Thymus (tissue), 11 donors: Measurements from ENCODE around the gene CHST13. TPM values are rescaled to one million over a fixed set of nuclear protein-coding genes. Genes with fewer than 3 reads are reported as not detected.
A peak's percentile ranks its signal among the peaks of the same experiment; 100 is the strongest.
"Not testable (repeated sequence)": the region's sequence is repeated elsewhere in the genome, so short reads cannot be mapped to it uniquely, and the experiment has no call there.

ENCODE experiments used
- DNase-seq, 9 donors: peaks; one replicate each; pipeline ENCODE4 v3.0.0-alpha.2; 2013; ENCODE audit warnings: low spot score in 9 of 9, low read depth in 6 of 9, missing footprints in 1 of 9
- H3K27ac ChIP-seq, 2 donors: one replicate each; pipeline ENCODE4 v1.5.1; 2013; ENCODE audit warnings: control low read depth in 1 of 2, low read depth in 1 of 2, low read length in 1 of 2, mild to moderate bottlenecking in 1 of 2, moderate library complexity in 1 of 2
- H3K27me3 ChIP-seq, 2 donors: one replicate each; pipeline ENCODE4 v1.5.1; 2013; ENCODE audit warnings: low read length in 1 of 2; ENCODE audit not compliant: control insufficient read depth in 2 of 2, insufficient read depth in 1 of 2
- H3K36me3 ChIP-seq, 2 donors: one replicate each; pipeline ENCODE4 v1.5.1; 2013; ENCODE audit warnings: low read length in 1 of 2, mild to moderate bottlenecking in 1 of 2, moderate library complexity in 1 of 2; ENCODE audit not compliant: control insufficient read depth in 2 of 2, insufficient read depth in 2 of 2
- H3K4me1 ChIP-seq, 2 donors: one replicate each; pipeline ENCODE4 v1.5.1; 2013; ENCODE audit warnings: low read length in 2 of 2; ENCODE audit not compliant: control insufficient read depth in 2 of 2, insufficient read depth in 2 of 2
- H3K4me3 ChIP-seq, 2 donors: one replicate each; pipeline ENCODE4 v1.5.1; 2013; ENCODE audit warnings: low read length in 2 of 2, control low read depth in 1 of 2, mild to moderate bottlenecking in 1 of 2
- H3K9me3 ChIP-seq, 2 donors: one replicate each; pipeline ENCODE4 v1.5.1; 2013; ENCODE audit warnings: low read length in 1 of 2, mild to moderate bottlenecking in 1 of 2; ENCODE audit not compliant: control insufficient read depth in 2 of 2, insufficient read depth in 1 of 2
- WGBS: extraction: QIAGEN DNeasy Blood & Tissue Kit; methylation state at CpG from one replicate; pipeline ENCODE4 v1.1.7; 2013; 5-methylcytosine and 5-hydroxymethylcytosine counted together
- polyA plus RNA-seq: library from polyadenylated mRNA; stranded (reverse); fragments of 200-250 nt; gene quantifications from one replicate; pipeline ENCODE4 v1.2.3, GENCODE V29; 2013
- total RNA-seq: library from RNA; stranded (reverse); fragments of 120-200 nt; gene quantifications from one replicate; pipeline ENCODE4 v1.2.4, GENCODE V29; 2013
- donor health status: healthy.

The CHST13 gene
- total and polyA plus RNA-seq, 2 donors, result 0.38 to 0.39 TPM

DNA sequence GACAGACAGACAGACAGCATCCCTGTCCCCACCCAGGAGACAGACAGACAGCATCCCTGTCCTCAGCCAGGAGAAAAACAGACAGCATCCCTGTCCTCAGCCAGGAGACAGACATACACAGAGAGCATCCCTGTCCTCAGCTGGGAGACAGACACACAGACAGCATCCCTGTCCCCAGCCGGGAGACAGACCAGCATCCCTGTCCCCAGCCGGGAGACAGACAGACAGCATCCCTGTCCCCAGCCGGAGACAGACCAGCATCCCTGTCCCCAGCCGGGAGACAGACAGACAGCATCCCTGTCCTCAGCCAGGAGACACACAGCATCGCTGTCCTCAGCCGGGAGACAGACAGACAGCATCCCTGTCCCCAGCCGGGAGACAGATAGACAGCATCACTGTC, 10.8 kb downstream of the CHST13 start:
- WGBS, result 96% methylated on average over 7 of the region's 7 CpGs
- not testable (repeated sequence) for H3K36me3 ChIP-seq, DNase-seq, H3K27ac ChIP-seq, H3K27me3 ChIP-seq, H3K9me3 ChIP-seq, H3K4me3 ChIP-seq
- peaks cover 7 to 14% of the 10 kb centered on the region in 2 donors for H3K4me1 ChIP-seq

DNA sequence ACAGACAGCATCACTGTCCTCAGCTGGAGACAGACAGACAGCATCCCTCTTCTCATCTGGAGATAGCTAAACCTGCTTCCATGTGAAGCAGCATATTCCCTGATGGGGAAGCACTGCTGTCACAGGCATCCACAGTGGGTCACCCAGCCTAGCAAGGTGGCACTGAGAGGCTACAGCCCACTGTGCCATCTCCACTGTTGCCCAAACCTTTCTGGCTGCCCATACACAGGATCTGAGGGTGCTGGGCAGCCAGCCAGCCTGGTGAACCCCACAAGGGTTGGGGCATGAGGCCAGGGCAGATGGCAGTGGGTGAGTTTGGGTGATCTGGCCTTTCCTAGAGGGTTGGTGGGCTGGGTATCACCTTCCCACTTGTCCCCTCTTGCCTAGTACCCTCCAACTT, 11.7 kb downstream of the CHST13 start:
- no peaks in the 10 kb centered on the region for H3K27me3 ChIP-seq
- H3K9me3 ChIP-seq, result peaks cover 0 to 2% of the 10 kb centered on the region in 2 donors
- no peaks in the 10 kb centered on the region for H3K36me3 ChIP-seq
- DNase-seq, result no peak
- H3K4me3 ChIP-seq, result no peak overlapping the region
- H3K27ac ChIP-seq, result no peak overlapping the region
- peaks cover 0 to 11% of the 10 kb centered on the region in 2 donors for H3K4me1 ChIP-seq

DNA sequence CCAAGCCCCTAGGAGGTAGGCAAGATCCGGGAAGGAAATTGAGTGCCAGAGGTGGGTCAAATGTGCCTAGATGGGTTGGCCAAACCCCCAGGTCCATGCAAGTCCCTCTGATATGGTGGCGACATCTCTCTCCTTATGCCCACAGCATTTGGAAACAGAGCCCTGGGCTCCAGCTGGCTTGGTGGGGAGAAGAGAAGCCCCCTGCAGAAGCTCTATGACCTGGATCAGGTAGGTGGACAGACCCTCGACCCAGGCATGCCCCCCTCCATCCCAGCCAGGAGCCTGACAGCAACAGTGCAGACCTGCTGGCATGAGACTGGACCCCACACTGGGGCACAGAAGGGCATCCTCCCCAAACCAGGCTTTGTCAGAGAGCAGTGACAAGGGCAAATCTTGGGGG, 12.2 kb downstream of the CHST13 start:
- no peak overlapping the region for H3K27ac ChIP-seq
- no peaks in the 10 kb centered on the region for H3K36me3 ChIP-seq
- no peak overlapping the region for H3K4me3 ChIP-seq
- DNase-seq, result no peak
- H3K27me3 ChIP-seq, result no peaks in the 10 kb centered on the region
- peaks cover 0 to 2% of the 10 kb centered on the region in 2 donors for H3K9me3 ChIP-seq
- H3K4me1 ChIP-seq, result peaks cover 4 to 11% of the 10 kb centered on the region in 2 donors
- 95% methylated on average over 3 of the region's 3 CpGs for WGBS

DNA sequence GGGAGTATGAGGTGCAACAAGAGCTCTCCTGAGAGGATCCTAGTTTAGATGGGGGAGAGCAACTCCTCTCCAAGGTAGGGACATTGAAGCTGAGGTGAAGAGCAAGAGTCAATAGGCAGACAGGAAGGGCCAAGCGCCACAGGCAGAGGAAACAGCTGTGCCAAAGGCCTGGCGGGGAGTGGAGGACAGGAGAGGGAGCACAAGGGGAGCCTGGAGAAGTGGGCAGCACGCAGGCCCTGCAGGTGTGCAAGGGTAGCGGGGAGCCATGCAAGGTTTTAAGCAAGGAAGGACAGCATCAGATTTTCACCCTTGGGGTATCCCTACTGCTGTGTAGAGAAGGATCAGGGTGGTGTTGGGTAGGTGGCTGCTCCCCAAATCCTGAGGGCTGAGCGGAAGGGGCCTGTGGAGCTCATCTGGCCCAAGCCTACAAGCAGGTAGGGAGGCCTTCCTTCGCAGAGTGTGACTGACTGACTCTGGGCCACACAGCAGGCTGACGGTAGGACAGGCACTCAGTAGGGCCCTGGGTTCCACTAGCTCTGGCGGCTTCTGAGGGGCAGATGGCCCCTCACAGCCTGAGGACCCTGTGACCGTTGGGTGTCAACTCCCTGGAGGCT, 13.3 kb downstream of the CHST13 start:
- Histone ChIP-seq H3K27me3 (no peaks in the 10 kb centered on the region), H3K36me3 (no peaks in the 10 kb centered on the region), H3K9me3 (peaks cover 0 to 2% of the 10 kb centered on the region in 2 donors), H3K27ac (no peak overlapping the region), H3K4me3 (no peak overlapping the region), H3K4me1 (peaks cover 4 to 15% of the 10 kb centered on the region in 2 donors)
- no peak for DNase-seq
- WGBS, result 81% methylated on average over 9 of the region's 9 CpGs

DNA sequence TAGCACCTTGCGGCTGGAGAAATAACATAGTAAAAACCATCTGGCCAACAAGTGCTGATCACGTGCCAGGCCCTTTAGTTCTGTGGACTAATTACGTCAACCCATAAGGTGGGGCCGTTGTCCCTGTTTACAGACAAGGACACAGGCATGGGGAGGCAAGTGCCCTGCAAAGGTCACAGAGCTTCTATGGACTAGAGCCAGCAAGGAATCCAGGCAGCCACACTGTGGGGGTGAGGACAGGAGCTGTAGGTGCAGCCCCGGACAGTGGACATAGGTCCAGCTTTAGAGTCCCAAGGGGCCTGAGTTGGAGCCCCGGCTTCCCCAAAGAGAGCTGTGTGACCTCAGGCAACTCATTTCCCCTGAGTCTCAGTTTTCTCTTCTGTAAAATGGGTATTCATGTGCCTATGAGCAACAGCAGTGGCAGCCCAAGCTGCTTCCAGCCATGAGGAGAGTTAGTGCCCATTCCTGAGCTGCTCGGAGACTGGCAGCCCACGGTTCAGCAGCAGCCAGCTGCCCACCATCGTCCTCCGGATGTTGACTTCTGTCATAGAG, 13.9 kb downstream of the CHST13 start:
- WGBS, result 96% methylated on average over 10 of the region's 10 CpGs
- peaks cover 0 to 6% of the 10 kb centered on the region in 2 donors for H3K9me3 ChIP-seq
- H3K36me3 ChIP-seq, result no peaks in the 10 kb centered on the region
- H3K27me3 ChIP-seq, result no peaks in the 10 kb centered on the region
- H3K27ac ChIP-seq, result no peak overlapping the region
- no peak for DNase-seq
- peaks cover 4 to 15% of the 10 kb centered on the region in 2 donors for H3K4me1 ChIP-seq
- no peak overlapping the region for H3K4me3 ChIP-seq

DNA sequence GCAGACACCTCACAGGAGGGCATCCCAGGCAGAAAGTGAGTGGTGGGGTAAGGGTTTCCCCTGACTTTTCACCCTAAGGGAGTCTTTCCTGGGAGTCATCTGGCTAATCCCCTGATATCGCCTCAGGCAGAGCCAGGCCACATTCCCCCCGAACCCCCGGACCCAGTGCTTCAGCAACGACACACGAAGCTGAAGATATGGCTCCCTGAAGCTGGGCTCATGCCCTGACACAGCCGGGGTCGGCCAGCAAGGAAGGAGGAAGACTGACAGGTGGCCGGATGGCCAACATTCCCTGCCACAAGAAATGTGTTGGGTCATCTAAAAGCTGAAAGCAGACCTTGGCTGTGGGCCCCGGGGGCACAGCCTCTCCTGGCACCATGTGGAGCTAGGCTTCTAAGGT, 14.4 kb downstream of the CHST13 start:
- H3K4me3 ChIP-seq, result no peak overlapping the region
- DNase-seq, result no peak

DNA sequence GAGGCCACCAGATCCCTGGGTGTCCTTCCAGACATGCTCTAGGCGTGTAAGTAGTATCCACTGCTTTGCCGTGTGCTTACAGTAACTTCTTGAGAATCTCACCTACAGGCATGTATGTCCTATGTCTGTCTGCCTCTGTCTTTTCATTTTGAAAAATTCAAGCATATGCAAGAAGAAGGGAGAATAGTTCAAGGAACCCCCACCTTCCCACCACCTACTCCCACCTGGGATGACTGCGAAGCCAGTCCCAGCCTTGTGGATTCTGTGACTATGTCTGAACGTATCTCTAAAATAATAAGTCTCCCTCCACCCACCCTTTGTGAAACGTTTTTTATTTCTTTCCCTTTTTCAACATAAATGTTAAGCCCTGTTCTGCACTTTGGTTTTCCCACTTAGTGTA, 15.0 kb downstream of the CHST13 start:
- Histone ChIP-seq H3K4me3 (no peak overlapping the region), H3K36me3 (no peaks in the 10 kb centered on the region), H3K27me3 (no peaks in the 10 kb centered on the region), H3K9me3 (peaks cover 0 to 6% of the 10 kb centered on the region in 2 donors), H3K4me1 (peaks cover 4 to 15% of the 10 kb centered on the region in 2 donors), H3K27ac (no peak overlapping the region)
- WGBS, result 63% methylated on average over 5 of the region's 5 CpGs
- no peak for DNase-seq

More for the DNA sequence above, 14.4 kb downstream of the CHST13 start:
- Histone ChIP-seq H3K9me3 (peaks cover 0 to 6% of the 10 kb centered on the region in 2 donors), H3K4me1 (peaks cover 4 to 15% of the 10 kb centered on the region in 2 donors), H3K36me3 (no peaks in the 10 kb centered on the region), H3K27me3 (no peaks in the 10 kb centered on the region), H3K27ac (no peak overlapping the region)
- 89% methylated on average over 9 of the region's 9 CpGs for WGBS

DNA sequence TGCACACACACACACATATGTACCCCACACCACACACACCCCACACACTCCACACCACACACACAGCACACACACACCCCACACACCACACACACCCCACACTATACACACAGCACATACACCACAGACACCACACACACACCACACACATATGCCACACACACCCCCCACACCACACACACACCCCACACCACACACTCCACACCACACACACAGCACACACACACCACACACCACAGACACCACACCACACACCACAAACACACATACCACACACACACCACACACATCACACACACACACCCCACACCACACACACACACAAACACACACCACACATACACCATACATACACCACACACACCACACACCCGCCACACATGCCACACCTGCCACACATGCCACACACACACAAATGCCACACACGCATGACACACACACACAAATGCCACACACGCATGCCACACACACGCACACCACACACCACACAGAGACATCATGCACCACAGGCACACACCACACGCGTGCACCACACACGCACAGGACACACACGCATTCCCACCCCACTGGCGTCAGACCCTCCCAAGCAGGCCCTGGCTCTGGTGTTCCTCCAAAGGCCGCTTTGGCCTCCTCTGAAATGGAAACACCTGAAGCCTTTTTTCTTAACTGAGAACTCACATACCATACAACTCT, 15.7 kb downstream of the CHST13 start:
- DNase-seq, result no peak
- 98% methylated on average over 10 of the region's 10 CpGs for WGBS
- Histone ChIP-seq H3K27me3 (no peaks in the 10 kb centered on the region), H3K36me3 (no peaks in the 10 kb centered on the region), H3K9me3 (peaks cover 0 to 6% of the 10 kb centered on the region in 2 donors), H3K4me1 (peaks cover 4 to 20% of the 10 kb centered on the region in 2 donors), H3K27ac (peak overlapping the region in 1 of 2 donors; percentile 3), H3K4me3 (no peak overlapping the region)

DNA sequence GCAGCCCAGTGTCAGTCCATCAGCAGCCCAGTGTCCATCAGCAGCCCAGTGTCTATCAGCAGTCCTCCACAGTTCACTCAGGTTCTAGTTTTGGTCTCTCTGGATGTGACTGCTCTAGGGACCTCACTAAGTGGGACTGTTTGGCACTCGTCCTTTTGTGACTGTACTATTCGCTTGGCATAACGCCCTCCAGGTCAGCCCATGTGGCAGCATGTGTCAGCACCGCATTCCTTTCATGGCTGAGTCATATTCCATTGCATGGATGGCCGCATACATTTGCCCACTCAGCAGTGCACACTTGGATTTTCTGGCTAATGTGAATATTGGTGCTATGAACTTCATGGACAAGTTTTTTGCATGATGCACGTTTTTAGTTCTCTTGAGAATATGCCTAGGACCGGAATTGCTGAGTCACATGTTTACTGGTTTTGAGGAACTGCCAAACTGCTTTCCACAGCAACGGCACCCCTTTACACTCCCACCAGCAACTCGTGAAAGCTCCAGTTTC, 16.4 kb downstream of the CHST13 start:
- peak in 4 of 9 donors; percentile 26 to 71 (median 46) for DNase-seq
- H3K4me1 ChIP-seq, result peaks cover 4 to 25% of the 10 kb centered on the region in 2 donors
- no peak overlapping the region for H3K4me3 ChIP-seq
- no peaks in the 10 kb centered on the region for H3K27me3 ChIP-seq
- peak overlapping the region in 1 of 2 donors; percentile 74 for H3K27ac ChIP-seq
- H3K36me3 ChIP-seq, result no peaks in the 10 kb centered on the region
- 32% methylated on average over 9 of the region's 9 CpGs for WGBS
- H3K9me3 ChIP-seq, result peaks cover 0 to 6% of the 10 kb centered on the region in 2 donors
